NAMALWA (cell line): ENCODE measurements around the gene KLC1.

Source experiments
- DNase-seq: peaks from one replicate; pipeline ENCODE4 v3.0.0-alpha.2; 2015; ENCODE audit warnings: low spot score

Gene KLC1

DNA sequence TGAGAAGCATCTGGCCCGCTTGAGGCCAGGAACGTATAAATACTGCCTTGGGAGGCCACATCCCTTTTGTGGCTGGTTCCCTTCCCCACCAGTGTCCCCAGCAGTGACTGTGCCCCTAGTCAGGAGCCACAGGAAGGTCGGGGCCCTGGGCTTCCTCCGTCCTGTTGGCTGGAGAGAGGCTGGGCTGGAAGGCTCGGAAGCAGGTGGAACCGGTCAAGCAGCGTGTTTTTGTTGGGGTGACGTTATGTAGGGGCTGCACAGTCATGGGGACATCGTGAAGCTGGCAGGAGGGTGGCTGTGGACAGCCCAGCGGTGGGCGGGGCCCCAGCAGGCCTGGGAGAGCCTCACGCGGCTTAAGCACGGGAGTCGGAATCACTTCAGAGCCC is 76.1 kb downstream of the KLC1 start:
- no peak for DNase-seq

DNA sequence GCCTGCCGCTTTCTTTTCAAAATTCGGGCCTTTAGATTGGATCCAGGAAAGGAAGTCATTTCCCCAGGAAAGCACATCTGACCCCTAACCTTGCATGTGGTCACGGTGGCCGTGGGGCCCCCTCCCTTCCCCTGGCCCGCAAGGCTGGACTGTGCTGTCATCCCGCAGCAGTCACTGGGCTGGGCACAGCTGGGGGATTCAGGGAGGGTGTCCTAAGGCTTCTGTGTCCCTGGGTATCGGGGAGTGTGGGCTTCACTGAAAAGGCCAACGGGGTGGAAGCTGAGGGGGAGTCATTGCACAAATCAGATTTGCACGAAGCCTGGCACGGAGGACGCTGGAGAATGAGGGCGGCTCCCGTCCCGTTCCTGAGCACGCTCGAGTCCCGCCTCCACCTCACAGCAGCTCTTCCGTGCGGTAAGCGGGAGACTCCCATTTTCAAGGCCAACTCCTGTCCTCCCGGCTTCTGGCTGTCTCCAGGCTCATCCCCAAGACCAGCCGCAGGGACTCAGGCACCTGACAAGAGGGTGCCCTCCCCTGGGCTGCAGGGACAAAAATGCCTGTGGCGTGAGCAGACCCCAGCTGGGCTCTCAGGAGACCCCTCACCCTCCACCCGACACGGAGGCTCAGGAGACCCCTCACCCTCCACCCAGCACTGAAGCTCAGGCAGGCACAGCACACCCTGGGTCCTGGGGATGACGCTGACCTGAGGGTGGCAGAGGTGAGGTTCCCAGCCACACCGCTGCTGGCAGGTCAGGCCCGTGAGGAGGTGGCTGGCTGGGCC is 76.7 kb downstream of the KLC1 start:
- DNase-seq, result no peak

DNA sequence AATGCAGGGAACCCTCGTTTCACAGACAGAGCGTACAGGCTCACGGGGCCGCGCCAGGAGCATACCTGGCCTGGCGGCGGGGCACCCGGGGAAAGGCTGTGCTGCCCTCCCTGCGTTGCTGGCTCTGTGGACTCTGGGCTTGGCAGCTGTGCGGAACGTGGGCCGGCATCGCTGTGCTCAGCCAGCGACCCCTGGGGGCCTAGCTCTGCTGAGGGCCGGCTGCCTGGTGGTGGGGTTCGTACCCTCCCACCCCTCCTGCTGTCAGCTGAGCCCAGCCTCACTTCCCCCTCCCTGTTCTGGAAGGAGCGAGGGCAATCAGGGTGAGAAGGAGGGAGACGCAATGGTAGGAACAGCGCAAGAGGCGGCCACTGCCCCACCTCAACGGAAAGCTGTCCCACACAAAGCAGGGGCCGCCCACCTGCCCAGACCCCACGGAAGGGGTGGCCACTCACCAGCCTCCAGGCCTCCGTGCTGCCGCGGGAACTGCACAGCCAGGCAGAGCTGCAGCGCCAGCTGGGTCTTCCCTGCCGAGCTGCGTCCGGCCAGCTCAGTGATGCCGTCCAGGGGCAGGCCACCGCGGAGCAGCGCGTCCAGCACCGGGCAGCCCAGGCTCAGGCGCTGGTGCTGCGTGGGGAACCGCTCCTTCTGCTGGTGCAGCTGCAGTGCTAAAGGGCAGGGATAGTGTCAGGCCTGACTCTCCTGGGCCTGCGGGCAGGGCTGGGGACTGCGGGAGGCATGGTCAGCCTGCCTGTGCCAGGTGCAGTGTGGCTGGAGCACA is 77.7 kb downstream of the KLC1 start:
- no peak for DNase-seq

DNA sequence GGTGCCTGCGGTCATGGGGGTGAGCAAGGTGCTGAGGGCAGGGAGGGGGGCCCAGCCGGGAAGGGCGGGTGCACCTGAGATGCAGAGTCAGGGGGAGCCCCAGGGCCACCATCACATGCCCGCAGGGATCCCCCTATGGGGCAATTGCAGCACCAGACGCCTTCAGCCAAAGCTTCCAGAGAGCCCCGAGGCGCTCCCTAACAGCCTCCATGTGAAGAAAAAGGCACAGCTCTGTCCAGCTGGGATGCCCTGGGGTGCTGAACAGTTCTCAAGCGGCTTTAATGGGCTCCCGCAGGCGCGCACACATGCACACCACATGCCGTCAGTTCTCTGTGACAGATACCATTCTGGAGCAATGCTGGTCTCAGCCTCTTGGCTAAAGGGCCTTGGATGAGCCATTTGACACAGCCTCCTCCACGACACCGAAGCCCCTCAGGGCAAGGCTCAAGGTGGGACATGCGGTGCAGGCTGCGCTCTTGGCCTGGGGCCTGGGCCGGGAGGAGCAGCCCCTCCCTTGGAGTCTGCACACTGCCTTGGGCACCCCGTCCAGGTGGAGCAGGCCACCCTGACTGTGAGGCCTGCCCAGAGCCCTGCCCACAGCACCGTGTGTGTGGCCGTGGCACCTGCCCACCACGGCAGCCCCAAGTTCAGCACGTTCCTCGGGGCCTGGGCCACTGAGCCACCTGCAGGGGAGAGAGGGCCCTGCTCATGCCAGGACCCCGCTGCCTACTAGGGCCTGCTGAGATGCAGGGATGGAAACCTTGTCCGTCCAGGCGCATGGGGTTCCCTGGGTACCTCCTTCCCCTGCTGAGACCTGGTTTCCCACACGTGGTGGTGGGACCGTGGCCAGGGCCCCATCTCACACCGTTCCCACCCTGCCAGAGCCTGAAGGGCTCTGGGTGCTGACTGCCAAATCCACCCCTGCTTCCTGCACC is 78.6 kb downstream of the KLC1 start:
- no peak for DNase-seq

DNA sequence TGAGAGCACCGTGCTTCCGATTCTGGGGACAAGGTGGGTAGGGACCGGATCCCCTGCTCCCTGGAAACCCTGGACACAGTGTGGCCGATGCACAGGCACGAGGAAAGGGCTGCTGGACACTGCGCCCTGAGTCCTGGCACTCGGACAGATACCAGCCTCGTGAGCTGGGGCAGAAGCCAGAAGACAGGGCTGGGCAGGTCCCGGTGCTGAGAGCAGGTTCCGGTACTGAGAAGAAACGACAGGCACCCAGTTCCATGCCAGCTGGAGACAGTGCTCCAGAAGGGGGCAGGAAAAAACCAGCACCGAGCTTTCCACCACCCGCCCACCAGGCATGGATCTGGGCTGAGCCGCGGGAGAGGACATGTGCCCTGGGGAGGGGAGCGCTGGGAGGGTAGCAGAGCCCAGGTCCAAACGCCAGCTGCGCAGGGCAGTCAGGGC is 79.8 kb downstream of the KLC1 start:
- no peak for DNase-seq

DNA sequence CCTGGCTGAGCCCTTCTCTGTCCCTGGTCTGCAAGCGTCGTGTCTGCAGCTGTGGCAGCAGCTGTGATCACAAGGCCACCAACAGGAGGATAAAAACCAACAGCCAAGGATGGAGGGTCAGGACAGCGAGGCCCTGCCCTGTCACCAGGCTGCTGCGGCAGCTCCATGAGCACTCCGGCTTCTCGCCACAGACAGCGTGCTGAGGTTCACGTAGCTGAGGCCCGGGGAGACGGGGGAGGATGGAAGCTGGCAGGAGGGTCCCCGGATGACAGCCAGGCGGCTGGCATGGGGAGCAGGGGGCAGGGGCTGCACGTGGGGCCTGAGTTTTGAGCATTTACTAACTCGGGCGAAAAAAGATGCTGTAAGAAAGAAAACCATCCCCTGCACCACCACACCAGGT is 80.8 kb downstream of the KLC1 start:
- no peak for DNase-seq

DNA sequence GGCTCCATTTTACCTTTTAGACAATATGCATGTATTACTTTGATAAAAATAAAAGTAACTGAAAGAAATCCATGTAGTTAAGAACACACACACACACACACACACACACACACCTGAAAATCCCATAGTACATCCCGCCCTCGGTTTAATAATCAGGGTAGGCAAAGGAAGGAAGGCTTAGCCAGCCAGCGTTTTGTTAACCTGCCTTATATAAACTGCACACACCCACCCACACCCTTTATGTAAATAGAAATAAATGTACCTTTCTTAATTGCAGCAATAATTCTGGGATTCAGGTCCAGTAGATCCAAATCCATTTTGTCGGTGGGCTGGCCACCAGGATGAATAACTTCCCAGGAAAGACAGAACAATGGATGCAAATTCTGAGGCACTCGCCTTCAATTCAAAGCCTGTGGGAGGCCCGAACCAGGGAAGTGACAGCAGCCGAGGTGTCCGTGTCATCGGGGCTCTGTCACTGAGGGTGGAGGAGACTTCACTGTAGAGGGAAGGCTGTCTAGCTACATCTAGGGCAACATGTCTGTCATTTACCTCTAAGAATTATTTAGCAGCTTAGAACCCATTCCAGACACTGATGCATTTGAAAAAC is 81.9 kb downstream of the KLC1 start:
- DNase-seq, result no peak

DNA sequence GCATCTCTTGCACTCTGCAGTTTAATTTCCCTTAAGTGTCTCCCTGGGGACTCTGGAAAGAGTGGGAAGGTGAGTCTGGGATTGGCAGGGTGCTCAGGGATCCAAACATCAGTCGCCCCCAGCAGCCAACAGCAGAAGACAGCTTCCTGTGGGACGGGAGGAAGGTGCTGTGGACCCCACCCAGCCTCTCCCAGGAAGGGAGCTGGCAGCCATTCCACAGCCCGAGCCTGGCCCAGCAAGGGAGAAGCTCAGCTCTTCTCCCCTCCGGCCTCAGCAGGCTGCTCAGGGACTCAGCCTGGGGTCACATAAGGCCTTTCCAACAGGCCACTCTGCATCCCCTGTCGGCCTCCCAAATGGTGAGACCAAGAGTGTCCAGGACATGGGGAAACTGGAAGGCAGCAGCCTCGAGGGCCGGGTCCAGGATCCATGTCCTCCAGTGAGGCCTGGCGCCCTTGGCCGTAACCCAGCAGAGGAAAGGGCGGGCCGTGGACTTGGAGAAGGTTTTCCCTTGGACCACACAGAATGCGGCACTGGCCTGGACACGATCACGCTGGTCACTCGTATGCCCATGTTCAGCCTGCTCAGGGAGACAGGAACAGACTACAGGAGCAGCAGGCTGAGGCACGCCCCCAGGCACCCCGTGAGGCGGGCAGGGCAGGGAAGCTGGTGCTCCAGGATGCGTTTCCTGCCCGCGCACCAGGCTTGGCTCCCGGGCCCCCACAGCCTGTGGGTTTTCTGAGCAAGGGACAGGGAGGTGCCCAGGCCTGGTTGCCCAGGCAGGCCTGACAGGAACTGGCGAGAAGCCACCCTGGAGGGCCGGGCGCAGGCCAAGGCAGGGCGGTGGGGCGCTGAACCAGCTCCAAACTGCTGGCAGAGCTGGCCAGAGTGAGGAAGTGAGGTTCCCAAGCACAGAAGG is 82.8 kb downstream of the KLC1 start:
- no peak for DNase-seq

DNA sequence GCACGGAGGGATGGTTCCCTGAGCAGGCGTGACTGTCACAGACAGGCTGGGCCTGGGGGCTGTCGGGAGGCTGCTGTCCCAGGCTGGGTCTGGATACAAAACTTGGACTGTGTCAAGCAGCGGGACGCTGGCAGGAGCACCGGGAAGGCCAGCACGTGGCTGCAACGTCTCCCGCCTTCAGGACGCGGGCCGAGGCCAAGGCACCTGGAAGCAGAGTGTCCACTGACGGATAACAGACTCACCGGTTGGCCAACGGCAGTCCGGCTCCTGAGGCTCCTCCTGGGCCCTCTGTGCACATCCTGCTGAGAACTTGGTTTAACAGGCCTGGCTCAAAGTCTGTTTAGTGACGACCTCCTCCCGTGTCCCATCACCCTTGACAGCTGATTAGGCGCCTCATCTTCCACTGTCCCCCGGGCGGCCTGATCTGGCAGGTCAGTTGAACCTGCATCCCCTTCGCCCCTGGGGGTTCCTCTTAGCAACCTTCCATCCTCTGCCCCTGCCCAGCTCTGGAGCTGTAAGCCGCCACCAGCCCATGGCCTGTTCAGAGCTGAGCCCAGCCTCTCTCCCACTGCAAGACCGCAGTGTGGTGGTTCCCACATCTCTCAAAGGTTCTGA is 83.7 kb downstream of the KLC1 start:
- no peak for DNase-seq

DNA sequence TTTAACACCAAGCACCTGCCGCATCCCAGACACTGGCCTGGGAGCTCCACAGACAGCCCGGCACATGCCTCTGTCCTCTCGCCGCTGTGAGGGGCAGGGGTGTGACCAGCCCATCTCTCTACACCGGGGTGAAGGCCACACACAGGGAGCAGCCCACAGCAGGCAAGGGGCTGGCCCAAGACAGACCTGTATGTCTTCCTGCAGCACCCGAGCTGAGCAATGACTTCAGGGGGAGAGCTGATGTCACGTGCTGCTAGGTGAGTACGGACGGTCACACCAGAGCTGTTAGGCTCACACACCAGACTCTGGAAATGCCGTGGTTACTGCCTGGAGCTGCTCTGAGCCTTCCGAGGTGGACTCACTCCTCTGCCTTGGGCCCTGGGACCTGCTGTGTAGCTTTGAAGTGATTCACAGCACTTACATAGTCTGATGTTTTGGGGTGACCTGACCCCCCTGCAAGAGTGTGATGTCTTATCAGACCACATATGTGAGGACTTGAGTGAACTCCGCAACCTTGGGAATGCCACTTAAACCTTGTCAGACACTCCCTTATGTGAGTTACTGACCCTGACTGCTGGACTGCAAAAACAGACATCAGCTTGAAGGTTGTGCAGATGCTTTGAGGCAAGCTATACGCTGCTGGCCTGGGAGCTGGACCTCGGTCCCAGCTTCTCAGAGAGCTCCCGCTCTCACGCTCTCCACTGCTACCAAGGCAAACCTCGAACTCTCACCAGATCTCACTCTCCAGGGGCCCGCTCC is 84.5 kb downstream of the KLC1 start:
- no peak for DNase-seq

DNA sequence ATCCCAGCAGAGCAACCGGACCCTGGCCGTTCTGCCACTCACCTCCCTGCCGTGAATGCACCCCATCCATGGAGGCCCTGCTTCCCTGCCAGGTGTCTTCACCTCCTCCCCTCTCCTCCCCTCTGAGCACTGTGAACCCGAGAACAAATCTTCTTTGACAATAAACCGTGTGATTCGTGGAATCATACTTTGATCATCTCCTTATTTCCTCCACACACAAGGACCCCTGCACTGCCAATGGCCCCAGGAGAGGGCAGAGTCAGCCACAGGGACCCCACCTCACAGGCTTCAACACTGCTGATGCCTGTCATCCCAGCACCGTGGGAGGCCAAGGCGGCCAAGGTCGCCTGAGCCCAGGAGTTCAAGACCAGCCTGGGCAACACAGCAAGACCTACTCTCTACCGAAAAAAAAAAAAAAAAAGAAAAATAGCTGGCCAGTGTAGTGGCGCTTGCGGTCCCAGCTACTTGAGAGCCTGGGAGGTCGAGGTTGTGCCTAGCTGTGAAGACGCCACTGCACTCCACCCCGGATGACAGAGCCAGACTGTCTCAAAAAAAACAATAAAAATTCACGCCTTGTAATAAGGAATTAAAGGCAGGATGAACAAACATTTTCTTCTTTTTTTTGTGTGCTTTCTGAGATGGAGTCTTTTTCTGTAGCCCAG is 85.2 kb downstream of the KLC1 start:
- DNase-seq, result no peak

DNA sequence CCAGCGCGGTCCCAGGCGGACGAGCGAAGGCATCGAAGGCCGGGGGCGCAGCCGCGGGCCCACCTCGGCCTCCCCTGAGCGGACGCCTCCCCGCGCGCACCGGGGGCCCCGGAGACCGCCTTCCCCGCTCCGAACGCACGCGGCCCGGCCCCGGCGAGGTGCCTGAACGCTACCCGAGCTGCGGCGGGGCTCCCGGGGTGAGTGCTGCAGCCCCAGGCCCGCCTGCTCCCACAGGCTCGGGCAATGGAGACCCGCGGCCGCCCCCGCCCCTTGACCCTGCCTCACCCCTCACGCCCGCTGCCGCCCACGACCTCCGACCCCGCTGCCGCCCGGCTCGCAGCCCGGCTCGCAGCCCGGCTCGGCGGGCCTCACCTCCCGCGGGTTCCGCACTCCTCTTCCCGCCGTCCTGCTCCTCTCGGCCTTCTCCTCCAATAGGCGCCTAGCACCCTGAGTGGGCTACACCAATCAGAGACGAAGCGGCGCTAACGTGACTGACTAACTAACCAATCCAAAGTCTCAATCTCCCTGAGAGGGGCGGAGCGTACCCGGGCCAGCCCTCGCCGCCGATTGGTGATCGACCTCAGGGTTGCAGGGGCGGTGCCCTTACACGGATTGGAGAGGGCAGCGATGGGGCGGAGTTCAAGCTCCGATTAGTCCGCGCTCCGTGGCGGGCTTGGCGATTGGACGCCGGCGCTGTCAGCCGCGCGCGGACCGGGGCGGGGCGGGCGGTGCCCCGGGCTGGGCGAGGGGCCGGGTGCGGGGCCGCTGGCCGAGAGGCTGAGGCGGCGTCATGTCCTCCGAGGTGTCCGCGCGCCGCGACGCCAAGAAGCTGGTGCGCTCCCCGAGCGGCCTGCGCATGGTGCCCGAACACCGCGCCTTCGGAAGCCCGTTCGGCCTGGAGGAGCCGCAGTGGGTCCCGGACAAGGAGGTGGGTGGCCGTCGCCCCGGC is 86.3 kb downstream of the KLC1 start, which contains the start of the genes XRCC3 and ZFYVE21:
Gene XRCC3, minus strand, starts transcription at position 400 of the 949 bp plus-strand sequence. CDS start 4,364 bp downstream, outside the sequence.
Gene ZFYVE21, plus strand, starts transcription at position 759 of the 949 bp plus-strand sequence. Its CDS starts 32 bp downstream, at position 791.
- peak; percentile 99 for DNase-seq

DNA sequence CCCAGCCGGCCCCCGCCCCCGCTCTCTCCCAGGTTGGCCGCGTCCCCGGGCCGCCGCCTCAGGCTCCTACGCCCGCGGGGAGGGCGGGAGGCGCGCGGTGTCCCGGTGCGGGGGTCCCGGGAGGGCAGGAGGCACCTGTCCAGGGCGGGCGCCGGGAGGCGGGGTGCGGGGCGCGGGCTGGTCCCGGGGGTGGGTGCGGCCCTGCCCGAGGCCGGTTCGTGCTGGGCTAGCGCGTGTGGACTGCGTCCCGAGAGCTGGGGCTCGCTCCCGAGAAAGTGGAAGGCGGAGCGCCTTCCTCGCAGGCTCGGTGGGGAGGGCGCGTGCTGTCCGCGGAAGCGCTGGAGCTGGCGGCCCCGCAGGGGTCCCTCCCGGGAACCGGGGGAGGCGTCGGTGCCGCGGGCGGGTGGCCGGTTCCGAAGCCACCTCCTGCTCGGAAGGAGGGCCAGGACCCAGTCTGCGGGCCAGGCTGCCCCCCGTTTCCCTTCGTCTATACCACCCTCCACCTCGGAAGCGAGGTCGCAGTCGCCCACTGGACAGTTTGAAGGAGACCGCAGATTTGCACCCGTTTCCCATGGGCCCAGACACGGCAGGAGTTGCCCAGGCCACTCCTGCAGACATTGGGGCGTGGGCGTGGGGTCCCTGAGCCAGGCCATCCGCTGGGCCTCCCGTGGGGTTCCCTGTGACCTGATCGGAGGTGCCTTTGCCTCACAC is 87.2 kb downstream of the KLC1 start:
- no peak for DNase-seq

DNA sequence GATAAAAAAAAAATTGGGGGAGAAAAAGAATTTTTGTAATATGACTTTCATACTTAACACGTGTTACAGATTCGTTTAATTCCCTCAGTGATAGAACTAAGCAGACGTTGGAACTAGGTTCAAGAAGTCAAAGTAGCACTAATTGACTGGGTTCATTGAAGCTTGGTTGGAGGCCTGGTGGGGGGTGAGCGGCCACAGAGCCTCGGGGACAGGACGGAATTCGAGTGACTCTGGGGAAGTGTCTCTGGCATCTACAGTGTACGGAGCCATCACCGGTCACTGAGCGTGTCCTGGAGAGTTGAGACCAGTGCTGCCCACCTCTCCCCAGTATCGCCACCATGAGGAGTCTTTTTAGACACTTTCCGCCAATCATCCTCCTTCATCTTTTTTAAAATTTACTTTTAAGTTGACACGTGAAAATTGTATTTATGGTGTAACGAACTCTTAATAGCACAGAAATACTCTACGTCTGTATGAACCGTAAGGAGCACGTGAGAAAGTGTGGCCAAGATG is 87.9 kb downstream of the KLC1 start:
- DNase-seq, result no peak

DNA sequence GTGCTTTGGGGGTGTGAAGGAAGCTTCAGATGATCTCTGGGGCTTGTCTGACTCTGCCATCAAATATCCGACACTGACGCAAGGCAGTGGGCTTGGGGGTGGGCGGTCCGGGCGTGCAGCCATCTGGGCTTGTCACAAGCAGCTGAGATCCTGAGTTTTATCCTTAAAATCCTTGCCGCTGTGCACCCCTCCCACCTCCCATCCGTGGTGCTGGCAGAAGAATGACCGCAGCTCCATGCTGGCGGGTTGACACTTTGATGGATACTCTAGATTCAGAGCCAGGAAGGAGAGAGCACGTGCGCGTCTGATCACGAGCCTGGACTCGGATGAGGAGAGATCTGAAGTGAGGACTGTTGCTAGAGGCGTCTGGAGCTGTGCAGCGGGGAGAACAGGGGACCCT is 89.6 kb downstream of the KLC1 start:
- DNase-seq, result no peak

DNA sequence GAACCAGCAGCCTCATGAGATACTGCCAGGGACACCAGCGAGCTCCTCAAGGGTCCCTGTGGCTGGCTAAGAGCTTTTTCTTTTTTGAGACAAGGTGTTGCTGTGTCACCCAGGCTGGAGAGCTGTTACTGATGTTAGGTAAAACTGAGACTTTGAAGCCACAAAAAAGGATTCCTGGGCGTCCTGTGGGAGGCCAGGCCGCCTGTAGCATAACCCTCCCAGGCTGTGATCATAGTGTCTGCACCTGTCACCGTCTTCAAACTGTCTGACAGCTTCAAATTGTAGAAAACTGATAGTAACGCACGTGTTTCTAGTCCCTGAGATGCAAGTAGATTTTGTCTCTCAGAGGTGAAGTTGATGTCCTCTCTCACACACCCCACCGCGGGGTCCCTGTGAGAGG is 90.7 kb downstream of the KLC1 start:
- DNase-seq, result no peak
